Dendritic cell treated with granulocyte-macrophage colony-stimulating factor and Interleukin-4, amounts not matched to agents 40 ng/mL and 50 ng/mL, for 4 days (primary cell): ENCODE measurements around the gene AP1AR.
"Not testable (repeated sequence)": the region's sequence is repeated elsewhere in the genome, so short reads cannot be mapped to it uniquely, and the experiment has no call there.

Experiments used
- H3K27ac Mint-ChIP-seq: one replicate; pipeline ENCODE4 v1.8.0; 2022; ENCODE audit warnings: mild to moderate bottlenecking, mixed read lengths
- H3K27me3 Mint-ChIP-seq: one replicate; pipeline ENCODE4 v1.8.0; 2022; ENCODE audit warnings: mild to moderate bottlenecking, mixed read lengths
- H3K36me3 Mint-ChIP-seq: one replicate; pipeline ENCODE4 v1.8.0; 2022; ENCODE audit warnings: low read depth, mixed read lengths
- H3K4me1 Mint-ChIP-seq: one replicate; pipeline ENCODE4 v1.8.0; 2022; ENCODE audit warnings: low read depth, mixed read lengths
- H3K4me3 Mint-ChIP-seq: one replicate; pipeline ENCODE4 v1.8.0; 2022; ENCODE audit warnings: mild to moderate bottlenecking, moderate library complexity, mixed read lengths
- H3K9me3 Mint-ChIP-seq: one replicate; pipeline ENCODE4 v1.8.0; 2022; ENCODE audit warnings: mixed read lengths
- intact Hi-C: fragments of 100-400 bp; cut with micrococcal nuclease; formaldehyde crosslinking; loops from one replicate; pipeline ENCODE4 v1.15.0; 2022

AP1AR gene

DNA sequence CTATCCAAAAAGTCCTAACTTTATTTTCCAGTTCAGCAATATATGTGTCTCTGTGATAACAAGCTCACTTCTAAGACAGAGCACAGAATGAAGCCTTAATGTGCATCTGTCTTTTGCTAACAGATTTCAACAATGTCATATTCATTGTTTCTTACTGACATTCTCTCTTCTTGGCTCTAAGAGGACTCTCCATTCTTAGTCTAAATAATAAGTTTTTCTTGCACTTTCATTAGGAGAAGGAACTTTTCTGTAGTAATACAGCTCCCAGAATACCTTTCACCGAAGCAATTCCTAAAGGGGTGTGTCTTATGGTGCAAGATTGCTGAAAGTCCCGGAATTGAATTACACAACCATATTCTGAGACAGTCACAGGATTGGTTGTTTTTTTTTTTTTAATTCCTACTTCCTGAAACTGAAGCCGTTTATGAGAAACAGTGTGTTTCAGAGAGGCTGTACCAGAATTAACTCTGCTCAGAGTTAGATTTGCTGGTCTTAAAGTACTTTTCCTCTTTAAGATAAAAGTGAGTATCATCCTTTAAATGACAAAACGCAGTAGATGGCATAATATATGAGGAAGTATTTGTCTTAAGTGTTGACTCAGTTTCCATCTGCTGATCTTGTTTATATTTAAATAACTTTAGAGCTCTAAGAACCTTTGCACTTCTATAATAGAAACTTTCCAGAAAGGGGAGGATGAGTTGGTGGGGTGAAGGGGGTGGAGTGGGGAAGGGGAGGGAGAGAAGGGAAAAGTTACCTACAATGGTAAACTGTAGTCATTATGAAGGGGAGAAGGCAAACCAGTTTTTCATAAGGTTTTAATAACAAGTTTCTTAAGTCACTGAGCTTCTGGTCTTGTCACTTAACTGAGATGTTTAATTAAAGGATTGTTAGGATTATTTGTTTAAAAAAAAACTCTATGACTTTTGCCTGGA is 65.6 kb downstream of the AP1AR start, which contains the start of gene ALPK1:
ALPK1 (plus strand) TSS at position 421 of the 932 bp plus-strand sequence.
- Mint-ChIP-seq H3K27ac (peak within 1 kb of the TSS; percentile 89), H3K4me1 (peaks cover 14% of the 10 kb centered on the region), H3K36me3 (no peaks in the 10 kb centered on the region), H3K9me3 (no peaks in the 10 kb centered on the region), H3K4me3 (peak within 1 kb of the TSS; percentile 82), H3K27me3 (no peaks in the 10 kb centered on the region)
- intact Hi-C loops: loop anchor here (1.0 to 2.0 kb wide), 2 partner anchors 11 to 24 kb away; no protein-coding TSS in a partner anchor

DNA sequence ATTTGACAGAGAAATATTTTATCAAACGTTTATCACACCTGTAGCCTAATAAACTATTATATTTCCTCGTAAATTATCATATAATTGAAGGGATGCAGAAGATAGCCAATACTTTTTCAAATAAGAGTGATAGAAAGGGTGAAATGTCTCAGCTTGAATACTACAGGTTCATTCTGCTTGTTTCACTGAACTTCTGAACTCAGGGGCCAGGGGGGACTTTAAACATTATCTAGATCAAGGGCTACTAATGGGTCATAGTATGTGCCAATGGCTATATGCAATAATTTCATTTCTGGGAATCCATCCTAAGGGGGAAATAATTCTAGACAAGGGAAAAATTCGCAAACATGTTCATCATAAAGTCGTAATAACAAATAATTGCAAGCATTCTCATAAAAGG is 68.1 kb downstream of the AP1AR start:
- Mint-ChIP-seq H3K4me1 (peaks cover 5% of the 10 kb centered on the region), H3K36me3 (no peaks in the 10 kb centered on the region), H3K9me3 (no peaks in the 10 kb centered on the region), H3K4me3 (no peak overlapping the region), H3K27ac (no peak overlapping the region), H3K27me3 (no peaks in the 10 kb centered on the region)
- intact Hi-C loops: no loop called here

DNA sequence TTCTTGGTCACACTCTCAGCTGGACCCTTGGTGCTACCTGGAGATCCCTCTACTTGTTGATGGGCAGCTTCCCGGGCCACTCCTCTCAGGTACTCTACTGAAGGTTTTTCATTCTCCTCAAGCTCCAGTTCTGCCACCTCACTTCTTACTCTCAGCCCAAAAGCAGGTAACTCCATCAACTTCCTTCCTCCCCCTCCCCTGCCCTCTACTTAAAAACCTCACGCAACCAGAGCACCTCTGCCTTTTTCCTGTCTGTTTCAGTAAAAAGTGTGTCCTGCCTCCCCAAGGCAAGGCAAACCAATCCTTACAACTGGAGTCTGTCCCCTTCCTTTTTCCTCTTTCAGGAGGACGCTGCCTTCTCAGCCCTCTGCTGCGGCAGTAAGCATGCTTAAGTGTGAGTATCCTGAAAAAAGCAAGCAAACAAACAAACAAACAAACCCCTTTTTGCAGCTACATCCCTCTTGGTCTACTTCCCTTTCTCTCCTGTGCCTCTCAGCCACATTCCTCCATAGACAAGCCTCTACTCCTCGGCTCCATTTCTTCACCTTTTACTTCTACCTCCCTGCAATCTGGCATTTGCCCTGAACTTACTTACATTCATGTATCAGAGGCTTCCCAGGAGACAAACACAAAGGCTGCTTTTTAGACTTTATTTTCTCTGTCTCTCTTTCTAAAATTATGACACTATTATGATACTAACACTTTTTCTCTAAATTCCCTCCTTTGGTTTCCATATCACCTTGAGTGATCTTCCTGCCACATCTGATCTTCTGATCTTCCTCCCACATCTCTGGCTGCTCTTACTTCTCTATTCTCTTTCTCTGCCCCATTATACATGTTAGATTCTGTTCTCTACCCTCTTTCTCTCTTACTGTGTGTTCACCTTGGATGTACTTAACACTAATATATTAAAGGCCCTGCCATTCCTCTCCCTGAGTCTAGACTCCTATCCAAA is 71.0 kb downstream of the AP1AR start:
- Mint-ChIP-seq H3K4me3 (no peak overlapping the region), H3K36me3 (peaks cover 8% of the 10 kb centered on the region), H3K9me3 (no peaks in the 10 kb centered on the region), H3K4me1 (peaks cover 25% of the 10 kb centered on the region), H3K27ac (no peak overlapping the region), H3K27me3 (no peaks in the 10 kb centered on the region)
- intact Hi-C loops: no loop called here

DNA sequence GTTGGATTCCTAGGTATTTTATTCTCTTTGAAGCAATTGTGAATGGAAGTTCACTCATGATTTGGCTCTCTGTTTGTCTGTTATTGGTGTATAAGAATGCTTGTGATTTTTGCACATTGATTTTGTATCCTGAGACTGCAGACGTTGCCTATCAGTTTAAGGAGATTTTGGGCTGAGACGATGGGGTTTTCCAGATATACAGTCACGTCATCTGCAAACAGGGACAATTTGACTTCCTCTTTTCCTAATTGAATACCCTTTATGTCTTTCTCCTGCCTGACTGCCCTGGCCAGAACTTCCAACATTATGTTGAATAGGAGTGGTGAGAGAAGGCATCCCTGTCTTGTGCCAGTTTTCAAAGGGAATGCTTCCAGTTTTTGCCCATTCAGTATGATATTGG is 73.9 kb downstream of the AP1AR start:
- H3K4me3 Mint-ChIP-seq, intact Hi-C loops, H3K9me3 Mint-ChIP-seq, H3K27me3 Mint-ChIP-seq, H3K27ac Mint-ChIP-seq: not testable (repeated sequence)
- H3K4me1 Mint-ChIP-seq: peaks cover 40% of the 10 kb centered on the region
- peaks cover 15% of the 10 kb centered on the region for H3K36me3 Mint-ChIP-seq

DNA sequence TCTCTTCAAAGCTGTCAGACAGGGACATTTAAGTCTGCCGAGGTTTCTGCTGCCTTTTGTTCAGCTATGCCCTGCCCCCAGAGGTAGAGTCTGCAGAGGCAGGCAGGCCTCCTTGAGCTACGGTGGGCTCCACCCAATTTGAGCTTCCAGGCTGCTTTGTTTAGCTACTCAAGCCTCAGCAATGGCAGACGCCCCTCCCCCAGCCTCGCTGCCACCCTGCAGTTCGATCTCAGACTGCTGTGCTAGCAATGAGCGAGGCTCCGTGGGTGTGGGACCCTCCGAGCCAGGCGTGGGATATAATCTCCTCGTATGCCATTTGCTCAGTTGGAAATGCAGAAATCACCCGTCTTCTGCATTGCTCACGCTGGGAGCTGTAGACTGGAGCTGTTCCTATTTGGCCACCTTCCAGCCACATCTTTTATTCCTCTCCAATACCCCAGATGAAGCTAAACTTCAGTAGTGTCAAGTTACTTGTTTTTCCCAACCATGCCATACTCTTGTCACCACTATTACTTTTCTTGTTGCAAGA is 77.7 kb downstream of the AP1AR start:
- H3K27me3 Mint-ChIP-seq, H3K4me3 Mint-ChIP-seq, intact Hi-C loops, H3K27ac Mint-ChIP-seq, H3K9me3 Mint-ChIP-seq: not testable (repeated sequence)
- Mint-ChIP-seq H3K4me1 (peaks cover 47% of the 10 kb centered on the region), H3K36me3 (peaks cover 20% of the 10 kb centered on the region)

DNA sequence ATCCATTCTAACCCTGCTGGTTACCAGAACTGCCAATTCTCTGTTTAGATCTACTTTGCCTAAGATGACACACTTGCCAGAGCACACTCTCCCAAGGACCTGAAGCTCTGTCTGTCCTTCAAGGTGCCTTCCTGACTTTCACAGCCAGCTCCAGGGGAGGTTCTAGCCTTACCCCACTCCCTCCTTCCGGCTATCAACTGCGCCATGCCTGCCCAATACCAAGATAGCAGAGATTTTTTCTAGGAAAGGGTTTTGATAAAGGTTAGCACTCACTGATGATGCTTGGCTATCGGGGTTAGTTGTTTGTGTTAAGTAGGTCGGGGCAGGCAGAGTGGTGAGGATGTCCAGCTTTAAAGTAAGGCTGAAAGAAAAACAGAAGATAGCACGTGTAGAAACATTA is 79.9 kb downstream of the AP1AR start:
- Mint-ChIP-seq H3K36me3 (peaks cover 19% of the 10 kb centered on the region), H3K4me1 (peaks cover 46% of the 10 kb centered on the region), H3K9me3 (no peaks in the 10 kb centered on the region), H3K4me3 (no peak overlapping the region), H3K27ac (no peak overlapping the region), H3K27me3 (no peaks in the 10 kb centered on the region)
- intact Hi-C loops: no loop called here

DNA sequence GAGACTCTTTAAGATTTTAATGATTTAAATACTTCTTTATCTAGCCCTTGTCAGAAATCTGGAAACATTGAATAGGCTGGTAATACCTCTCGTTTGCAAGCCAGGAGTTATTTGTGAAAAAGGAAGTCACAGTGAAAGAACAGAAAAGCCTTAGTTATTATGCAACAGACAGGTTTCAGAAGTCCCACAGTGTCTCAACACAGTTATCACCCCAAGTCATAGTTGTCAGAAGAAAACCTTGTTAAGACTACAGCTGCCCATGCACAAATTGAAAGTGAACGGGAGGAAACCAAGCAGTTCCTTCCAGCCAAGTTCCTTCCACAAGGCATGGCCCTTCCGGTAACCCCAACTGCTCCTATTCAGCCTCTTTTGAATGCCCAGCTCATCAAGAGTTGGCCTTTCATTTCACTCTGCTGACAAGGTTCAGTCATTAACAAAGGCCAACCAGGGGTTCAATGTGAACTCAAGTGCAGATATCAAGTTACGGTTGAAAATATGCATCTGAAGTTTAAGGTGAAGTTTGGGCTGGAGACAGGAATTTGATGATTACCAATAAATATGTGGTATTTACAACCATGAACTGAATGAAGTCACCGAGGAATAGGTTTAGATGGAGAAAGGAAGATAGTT is 81.1 kb downstream of the AP1AR start:
- Mint-ChIP-seq H3K4me3 (peak overlapping the region; percentile 9), H3K9me3 (no peaks in the 10 kb centered on the region), H3K27me3 (no peaks in the 10 kb centered on the region), H3K4me1 (peaks cover 44% of the 10 kb centered on the region), H3K36me3 (peaks cover 18% of the 10 kb centered on the region), H3K27ac (no peak overlapping the region)
- intact Hi-C loops: no loop called here

DNA sequence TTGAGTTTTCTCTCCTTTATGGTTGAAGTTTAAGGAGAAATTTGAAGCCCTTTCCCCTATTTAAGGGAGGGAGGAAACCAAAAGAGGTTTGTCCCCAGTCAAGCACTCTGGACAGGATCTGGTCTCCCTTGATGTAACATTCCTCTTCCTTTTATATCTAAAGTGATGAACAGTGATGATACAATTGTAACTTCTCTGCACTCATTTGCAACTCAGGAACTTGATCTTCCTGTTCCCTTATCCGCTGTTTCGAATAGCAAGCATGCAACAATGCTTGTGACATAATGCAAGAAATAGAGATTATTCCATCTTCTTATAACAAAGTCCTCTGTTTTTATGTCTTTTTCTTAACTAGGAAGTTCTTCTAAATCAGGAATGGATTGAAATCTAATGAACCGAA is 83.9 kb downstream of the AP1AR start:
- H3K4me3 Mint-ChIP-seq: no peak overlapping the region
- no peaks in the 10 kb centered on the region for H3K9me3 Mint-ChIP-seq
- H3K4me1 Mint-ChIP-seq: peaks cover 42% of the 10 kb centered on the region
- peak overlapping the region; percentile 94 for H3K27ac Mint-ChIP-seq
- H3K27me3 Mint-ChIP-seq: no peaks in the 10 kb centered on the region
- peaks cover 13% of the 10 kb centered on the region for H3K36me3 Mint-ChIP-seq
- intact Hi-C loops: loop anchor here (5.0 kb wide), 1 partner anchor 33 kb away; no protein-coding TSS in a partner anchor

DNA sequence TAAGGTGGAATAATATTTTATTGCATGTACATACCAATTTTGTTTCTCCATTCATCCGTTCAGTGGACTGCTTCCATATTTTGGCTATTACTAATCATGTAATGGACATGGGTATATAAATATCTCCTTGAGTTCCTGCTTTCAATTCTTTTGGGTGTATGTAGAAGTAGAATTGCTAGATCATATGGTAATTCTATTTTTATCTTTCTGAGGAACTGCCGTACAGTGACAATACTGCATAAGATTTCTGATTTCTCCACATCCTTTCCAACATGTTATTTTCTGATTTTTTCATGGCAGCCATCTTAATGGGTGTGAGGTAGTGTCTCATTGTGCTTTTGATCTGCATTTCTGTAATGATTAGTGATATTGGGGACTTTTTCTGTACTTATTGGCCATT is 84.8 kb downstream of the AP1AR start:
- Mint-ChIP-seq H3K27me3 (no peaks in the 10 kb centered on the region), H3K9me3 (no peaks in the 10 kb centered on the region), H3K4me3 (peak overlapping the region; percentile 49), H3K4me1 (peaks cover 45% of the 10 kb centered on the region), H3K36me3 (peaks cover 23% of the 10 kb centered on the region), H3K27ac (peak overlapping the region; percentile 94)
- intact Hi-C loops: loop anchor here (5.0 kb wide), 1 partner anchor 34 kb away; no protein-coding TSS in a partner anchor

DNA sequence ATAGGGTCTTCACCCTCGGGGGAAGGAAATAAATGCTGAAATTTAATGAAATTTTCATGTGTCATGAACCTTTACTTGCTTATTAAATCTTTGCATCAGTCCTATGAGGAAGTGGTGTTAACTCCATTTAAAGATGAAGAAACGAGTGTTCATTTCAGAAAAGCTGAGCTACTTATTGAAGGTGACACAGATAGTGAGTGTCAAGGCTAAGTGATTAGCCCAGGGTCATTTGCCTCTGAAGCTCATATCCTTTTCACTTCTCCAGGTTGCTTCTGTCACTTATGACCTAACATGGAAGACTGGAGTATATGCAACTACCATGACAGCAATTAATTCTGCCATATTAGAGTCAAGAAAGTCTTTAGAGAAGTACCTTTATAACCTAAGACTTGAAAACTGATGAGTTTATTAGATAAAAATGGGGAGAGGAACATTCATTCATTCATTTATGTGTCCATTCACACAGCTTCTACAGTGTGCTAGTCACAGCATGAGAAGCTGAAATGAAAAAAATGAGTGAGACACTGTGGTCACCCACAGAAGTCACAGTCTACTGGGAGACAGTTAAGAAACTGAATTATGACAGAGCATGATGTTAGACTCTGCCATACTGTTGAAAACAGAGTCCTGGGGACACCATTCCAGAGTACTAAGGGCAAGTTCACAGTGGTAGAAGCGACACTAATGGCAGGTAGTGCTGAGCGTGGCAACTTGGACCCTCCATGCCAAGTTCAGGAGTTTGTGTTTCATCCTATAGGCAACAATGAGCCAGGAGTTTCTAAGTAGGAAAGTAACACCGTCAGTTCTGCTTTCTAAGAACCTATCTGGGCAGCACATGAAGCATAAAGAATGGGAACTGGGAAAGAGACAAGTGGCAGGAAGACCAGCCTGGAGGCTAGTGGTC is 86.9 kb downstream of the AP1AR start:
- Mint-ChIP-seq H3K36me3 (peaks cover 24% of the 10 kb centered on the region), H3K4me1 (peaks cover 41% of the 10 kb centered on the region), H3K27ac (peak overlapping the region; percentile 54), H3K27me3 (no peaks in the 10 kb centered on the region), H3K9me3 (no peaks in the 10 kb centered on the region), H3K4me3 (no peak overlapping the region)
- intact Hi-C loops: loop anchor here (5.0 kb wide), 1 partner anchor 36 kb away; no protein-coding TSS in a partner anchor
